ENCODE data around the gene ZBTB17. TPM values are rescaled to one million over a fixed set of nuclear protein-coding genes. Genes with fewer than 3 reads are reported as not detected.
A peak's percentile ranks its signal among the peaks of the same experiment; 100 is the strongest.

Gene ZBTB17
- total and polyA plus RNA-seq, 5 donors from 2014 or later: 13.5 to 93.0 (median 18.1) TPM

DNA sequence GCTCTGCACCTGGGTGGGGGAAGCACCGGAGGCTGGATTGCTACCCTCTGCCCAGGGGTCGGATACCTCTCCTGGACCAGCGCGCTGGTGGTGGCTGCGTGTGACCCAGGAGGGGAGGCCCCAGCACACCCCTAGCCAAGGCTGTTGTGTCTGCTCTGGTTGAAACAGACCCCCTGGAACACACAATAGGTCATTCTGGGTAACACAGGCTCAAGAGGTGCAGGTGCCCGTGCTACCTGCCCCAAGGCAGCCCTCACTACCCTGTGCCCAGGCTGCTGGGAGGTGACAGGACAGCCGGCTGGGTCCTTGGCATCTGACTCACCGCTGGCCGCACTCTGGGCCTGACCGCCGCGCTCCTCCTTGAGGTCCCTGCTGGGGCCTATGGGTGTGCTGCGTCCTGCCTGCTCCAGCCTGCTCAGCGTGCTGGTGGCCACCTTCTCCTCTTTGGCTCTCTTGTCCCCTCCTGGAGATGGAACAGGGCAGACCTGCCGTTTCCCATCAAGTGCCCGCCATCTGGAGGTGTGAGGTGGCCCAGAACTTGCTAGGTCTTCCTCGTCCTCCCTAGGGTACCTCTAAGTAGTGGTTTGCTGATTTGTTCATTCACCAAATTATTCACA is 30.0 kb downstream of the ZBTB17 start:
- H3K27me3 ChIP-seq (ENCODE audit: control insufficient read depth, insufficient read depth, low read length): no peaks in the 10 kb centered on the region
- no peak overlapping the region for H3K4me3 ChIP-seq (ENCODE audit: low read depth, low read length)
- peak overlapping the region in 1 of 3 donors; percentile 74 for H3K27ac Mint-ChIP-seq
- peaks cover 7% of the 10 kb centered on the region for H3K36me3 Mint-ChIP-seq
- H3K4me3 Mint-ChIP-seq: no peak overlapping the region
- H3K9me3 Mint-ChIP-seq: no peaks in the 10 kb centered on the region
- no peak overlapping the region for H3K27ac ChIP-seq (ENCODE audit: insufficient read depth, low read length, poor library complexity, severe bottlenecking)
- peaks cover 10 to 44% (median 24%) of the 10 kb centered on the region in 4 donors for H3K4me1 Mint-ChIP-seq
- ATAC-seq (ENCODE audit: low read depth in 2 of 2) (no peak), DNase-seq (no peak)
- H3K4me1 ChIP-seq (ENCODE audit: control insufficient read depth, insufficient read depth, low read length, poor library complexity, severe bottlenecking): peaks cover 36% of the 10 kb centered on the region
- H3K27me3 Mint-ChIP-seq: no peaks in the 10 kb centered on the region
- H3K36me3 ChIP-seq (ENCODE audit: control insufficient read depth, insufficient read depth, low read length): peaks cover 59% of the 10 kb centered on the region
- no peaks in the 10 kb centered on the region for H3K9me3 ChIP-seq (ENCODE audit: control insufficient read depth in 2 of 2, low read length in 2 of 2)

DNA sequence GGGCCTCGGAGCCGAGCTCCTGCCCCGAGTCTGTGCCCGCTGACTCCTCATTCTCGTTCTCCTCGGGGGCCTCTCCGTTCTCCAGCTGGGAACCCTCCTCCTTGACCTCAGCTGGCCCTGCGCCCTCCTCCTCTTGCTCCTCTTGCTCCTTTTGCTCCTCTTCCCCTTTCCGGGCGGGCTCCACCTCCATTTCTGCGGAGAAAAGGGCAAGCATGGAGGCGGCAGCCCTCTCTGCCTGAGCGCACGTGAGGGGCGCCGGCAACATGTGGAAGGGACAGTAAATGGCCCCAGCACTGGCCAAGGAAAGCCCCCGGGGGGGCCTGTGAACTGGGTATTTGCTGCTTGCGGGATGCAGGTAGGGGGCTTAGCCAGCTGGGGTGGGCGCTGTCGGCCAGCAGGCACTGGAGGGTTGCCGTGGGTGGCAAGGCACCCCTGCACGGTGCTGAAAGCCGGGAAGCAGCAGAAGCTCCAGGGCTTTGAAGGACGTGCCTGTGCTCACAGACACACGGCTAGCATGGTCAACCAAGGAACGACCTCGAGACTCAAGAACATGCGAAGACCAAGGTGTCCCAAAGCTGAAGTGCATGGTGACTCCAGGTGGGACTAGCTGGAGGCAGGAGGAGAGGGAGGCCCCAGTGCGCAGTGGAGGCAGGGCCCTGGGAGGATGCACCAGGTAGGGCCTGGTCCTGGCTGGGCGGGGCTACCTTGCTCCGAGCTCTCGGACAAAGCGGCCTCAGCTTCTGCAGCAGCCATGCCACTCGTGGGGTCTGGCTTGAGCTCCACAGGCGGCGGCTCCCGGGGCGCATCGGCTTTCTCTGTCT is 30.7 kb downstream of the ZBTB17 start:
- no peak overlapping the region for H3K27ac Mint-ChIP-seq

DNA sequence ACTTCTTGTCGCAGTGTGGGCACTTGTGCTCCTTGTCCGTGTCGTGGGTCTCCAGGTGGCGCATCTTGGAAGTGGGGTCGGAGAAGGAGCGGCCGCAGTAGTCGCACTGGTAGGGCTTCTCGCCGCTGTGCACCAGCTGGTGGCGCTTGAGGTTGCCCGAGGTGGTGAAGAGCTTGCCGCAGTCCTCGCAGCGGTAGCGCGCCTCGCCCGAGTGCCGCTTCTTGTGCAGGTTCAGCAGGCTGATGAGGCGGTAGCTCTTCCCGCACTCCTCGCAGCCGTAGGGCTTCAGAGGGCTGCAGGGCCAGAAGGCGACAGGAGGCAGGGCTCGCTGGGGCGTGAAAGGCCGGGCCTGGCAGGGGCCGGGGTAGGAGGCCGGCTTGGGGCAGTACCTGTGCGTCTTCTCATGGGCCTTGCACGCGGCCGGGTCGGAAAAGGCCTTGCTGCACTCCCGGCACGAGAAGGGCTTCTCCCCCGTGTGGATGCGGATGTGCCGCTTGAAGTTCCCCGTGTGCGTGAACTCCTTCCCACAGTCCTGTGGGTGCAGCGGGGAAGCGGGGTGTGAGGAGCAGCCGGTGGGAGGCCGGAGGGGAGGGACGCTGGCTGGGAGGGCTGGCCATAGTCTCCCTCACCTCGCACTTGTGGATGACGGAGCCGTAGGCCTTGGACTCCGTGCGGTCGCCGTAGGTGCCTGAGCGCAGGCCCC is 31.4 kb downstream of the ZBTB17 start:
- Mint-ChIP-seq H3K4me3 (no peak overlapping the region), H3K27me3 (no peaks in the 10 kb centered on the region), H3K4me1 (peaks cover 7 to 29% (median 16%) of the 10 kb centered on the region in 4 donors), H3K36me3 (peaks cover 15% of the 10 kb centered on the region), H3K27ac (no peak overlapping the region), H3K9me3 (no peaks in the 10 kb centered on the region)
- DNase-seq (no peak), ATAC-seq (ENCODE audit: low read depth in 2 of 2) (no peak)
- H3K9me3 ChIP-seq (ENCODE audit: control insufficient read depth in 2 of 2, low read length in 2 of 2): no peaks in the 10 kb centered on the region
- no peak overlapping the region for H3K27ac ChIP-seq (ENCODE audit: insufficient read depth, low read length, poor library complexity, severe bottlenecking)
- H3K27me3 ChIP-seq (ENCODE audit: control insufficient read depth, insufficient read depth, low read length): no peaks in the 10 kb centered on the region
- peaks cover 69% of the 10 kb centered on the region for H3K36me3 ChIP-seq (ENCODE audit: control insufficient read depth, insufficient read depth, low read length)
- no peak overlapping the region for H3K4me3 ChIP-seq (ENCODE audit: low read depth, low read length)
- peaks cover 21% of the 10 kb centered on the region for H3K4me1 ChIP-seq (ENCODE audit: control insufficient read depth, insufficient read depth, low read length, poor library complexity, severe bottlenecking)

More for the DNA sequence above, 30.7 kb downstream of the ZBTB17 start:
- no peak overlapping the region for H3K4me3 ChIP-seq (ENCODE audit: low read depth, low read length)
- H3K9me3 ChIP-seq (ENCODE audit: control insufficient read depth in 2 of 2, low read length in 2 of 2): no peaks in the 10 kb centered on the region
- H3K27me3 ChIP-seq (ENCODE audit: control insufficient read depth, insufficient read depth, low read length): no peaks in the 10 kb centered on the region
- Mint-ChIP-seq H3K9me3 (no peaks in the 10 kb centered on the region), H3K4me3 (no peak overlapping the region), H3K27me3 (no peaks in the 10 kb centered on the region), H3K36me3 (peaks cover 9% of the 10 kb centered on the region), H3K4me1 (peaks cover 7 to 36% (median 19%) of the 10 kb centered on the region in 4 donors)
- H3K27ac ChIP-seq (ENCODE audit: insufficient read depth, low read length, poor library complexity, severe bottlenecking): no peak overlapping the region
- DNase-seq: no peak
- no peak for ATAC-seq (ENCODE audit: low read depth in 2 of 2)
- peaks cover 65% of the 10 kb centered on the region for H3K36me3 ChIP-seq (ENCODE audit: control insufficient read depth, insufficient read depth, low read length)
- peaks cover 29% of the 10 kb centered on the region for H3K4me1 ChIP-seq (ENCODE audit: control insufficient read depth, insufficient read depth, low read length, poor library complexity, severe bottlenecking)

DNA sequence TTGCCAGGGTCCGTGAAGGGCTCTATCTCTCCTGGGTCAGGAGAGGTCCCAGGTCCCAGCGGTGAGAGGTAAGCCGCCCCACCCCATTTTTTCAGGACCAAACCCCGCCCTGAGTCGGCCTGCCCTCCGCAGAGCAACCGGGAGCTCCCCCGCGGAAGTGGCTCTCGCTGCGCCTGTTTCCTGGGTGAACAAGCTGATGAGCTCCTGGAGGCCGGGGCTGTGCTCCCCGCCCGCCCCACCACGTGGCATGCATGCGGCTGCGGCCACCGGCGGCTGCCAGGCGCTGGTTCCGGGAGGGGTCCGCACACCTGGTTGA is 32.0 kb downstream of the ZBTB17 start:
- Histone ChIP-seq H3K36me3 (ENCODE audit: control insufficient read depth, insufficient read depth, low read length) (peaks cover 74% of the 10 kb centered on the region), H3K4me1 (ENCODE audit: control insufficient read depth, insufficient read depth, low read length, poor library complexity, severe bottlenecking) (peaks cover 16% of the 10 kb centered on the region), H3K9me3 (ENCODE audit: control insufficient read depth in 2 of 2, low read length in 2 of 2) (no peaks in the 10 kb centered on the region), H3K4me3 (ENCODE audit: low read depth, low read length) (no peak overlapping the region), H3K27me3 (ENCODE audit: control insufficient read depth, insufficient read depth, low read length) (no peaks in the 10 kb centered on the region), H3K27ac (ENCODE audit: insufficient read depth, low read length, poor library complexity, severe bottlenecking) (no peak overlapping the region)
- no peak overlapping the region for H3K4me3 Mint-ChIP-seq
- H3K4me1 Mint-ChIP-seq: peaks cover 5 to 24% (median 11%) of the 10 kb centered on the region in 4 donors
- no peaks in the 10 kb centered on the region for H3K9me3 Mint-ChIP-seq
- DNase-seq (no peak), ATAC-seq (ENCODE audit: low read depth in 2 of 2) (no peak)
- no peak overlapping the region for H3K27ac Mint-ChIP-seq
- no peaks in the 10 kb centered on the region for H3K27me3 Mint-ChIP-seq
- peaks cover 19% of the 10 kb centered on the region for H3K36me3 Mint-ChIP-seq

DNA sequence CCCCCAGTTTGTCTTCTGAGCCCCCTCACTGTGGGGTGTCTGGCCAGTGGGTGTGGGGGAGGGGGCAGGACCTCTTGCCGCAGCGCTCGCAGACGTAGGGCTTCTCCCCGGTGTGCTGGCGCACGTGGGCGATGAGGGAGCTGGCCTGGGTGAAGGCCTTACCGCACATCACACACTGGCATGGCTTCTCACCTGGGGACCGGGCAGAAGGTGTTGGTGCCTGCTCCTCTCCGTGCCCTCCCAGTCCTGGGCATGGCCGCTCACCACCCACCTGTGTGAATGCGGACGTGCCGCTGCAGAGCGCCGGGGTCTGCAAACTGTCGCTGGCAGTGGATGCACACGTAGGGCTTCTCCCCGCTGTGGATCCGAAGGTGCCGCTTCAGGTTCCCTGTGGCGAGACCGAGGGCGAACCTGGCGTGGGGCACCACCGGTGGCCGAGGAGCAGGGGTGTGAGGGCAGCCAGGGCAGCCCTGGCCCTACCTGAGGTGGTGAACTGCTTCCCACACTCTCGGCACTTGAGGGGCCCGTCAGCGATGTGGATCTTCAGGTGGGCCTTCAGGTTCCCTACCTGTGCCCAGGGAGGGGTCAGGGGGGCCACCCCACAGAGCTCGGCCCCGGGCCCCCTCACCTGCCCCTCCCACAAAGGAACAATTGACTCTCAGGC is 32.4 kb downstream of the ZBTB17 start:
- H3K27me3 ChIP-seq (ENCODE audit: control insufficient read depth, insufficient read depth, low read length): no peaks in the 10 kb centered on the region
- Mint-ChIP-seq H3K36me3 (peaks cover 19% of the 10 kb centered on the region), H3K4me1 (peaks cover 0 to 19% (median 6%) of the 10 kb centered on the region in 4 donors), H3K27ac (no peak overlapping the region), H3K4me3 (no peak overlapping the region), H3K9me3 (no peaks in the 10 kb centered on the region), H3K27me3 (no peaks in the 10 kb centered on the region)
- peaks cover 78% of the 10 kb centered on the region for H3K36me3 ChIP-seq (ENCODE audit: control insufficient read depth, insufficient read depth, low read length)
- DNase-seq (no peak), ATAC-seq (ENCODE audit: low read depth in 2 of 2) (no peak)
- H3K4me1 ChIP-seq (ENCODE audit: control insufficient read depth, insufficient read depth, low read length, poor library complexity, severe bottlenecking): peaks cover 11% of the 10 kb centered on the region
- no peaks in the 10 kb centered on the region for H3K9me3 ChIP-seq (ENCODE audit: control insufficient read depth in 2 of 2, low read length in 2 of 2)
- no peak overlapping the region for H3K4me3 ChIP-seq (ENCODE audit: low read depth, low read length)
- H3K27ac ChIP-seq (ENCODE audit: insufficient read depth, low read length, poor library complexity, severe bottlenecking): no peak overlapping the region

DNA sequence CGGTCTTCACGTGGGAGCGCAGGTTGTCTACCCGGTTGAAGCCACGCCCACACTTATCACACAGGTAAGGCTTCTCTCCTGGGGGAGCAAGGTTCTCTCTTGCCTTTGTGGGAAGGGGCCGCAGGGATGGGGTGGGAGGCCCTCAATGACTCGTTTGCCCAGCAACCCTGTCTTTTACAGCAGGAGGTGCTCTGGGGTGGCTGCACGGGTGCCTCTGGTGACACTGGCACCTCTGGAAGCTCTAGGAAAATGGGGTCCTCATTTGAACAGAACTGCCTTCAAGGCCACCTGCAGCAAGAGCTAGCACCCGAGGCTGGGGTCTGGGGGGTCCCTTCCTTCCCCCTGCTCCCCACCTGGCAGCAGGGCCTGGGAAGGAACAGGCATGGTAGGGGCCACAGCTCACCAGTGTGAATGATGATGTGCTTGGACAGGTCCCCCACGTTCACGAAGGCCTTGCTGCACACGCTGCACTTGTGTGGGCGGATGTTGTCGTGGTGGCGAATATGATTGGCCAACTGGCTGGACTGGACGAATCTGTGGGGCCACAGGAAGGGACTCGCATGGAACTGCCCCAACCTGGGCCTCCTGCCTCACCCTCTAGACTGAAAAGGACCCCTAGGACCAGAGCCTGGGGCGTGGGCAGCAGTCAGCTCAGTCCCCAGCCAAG is 33.1 kb downstream of the ZBTB17 start:
- Mint-ChIP-seq H3K27ac (peak overlapping the region in 2 of 3 donors; percentile 20 to 75), H3K36me3 (peaks cover 19% of the 10 kb centered on the region)
- DNase-seq: no peak

More for the DNA sequence above, 33.1 kb downstream of the ZBTB17 start:
- Histone ChIP-seq H3K27me3 (ENCODE audit: control insufficient read depth, insufficient read depth, low read length) (no peaks in the 10 kb centered on the region), H3K36me3 (ENCODE audit: control insufficient read depth, insufficient read depth, low read length) (peaks cover 83% of the 10 kb centered on the region), H3K9me3 (ENCODE audit: control insufficient read depth in 2 of 2, low read length in 2 of 2) (no peaks in the 10 kb centered on the region), H3K27ac (ENCODE audit: insufficient read depth, low read length, poor library complexity, severe bottlenecking) (no peak overlapping the region), H3K4me1 (ENCODE audit: control insufficient read depth, insufficient read depth, low read length, poor library complexity, severe bottlenecking) (peaks cover 4% of the 10 kb centered on the region), H3K4me3 (ENCODE audit: low read depth, low read length) (no peak overlapping the region)
- ATAC-seq (ENCODE audit: low read depth in 2 of 2): no peak
- H3K4me1 Mint-ChIP-seq: peaks cover 0 to 12% (median 2%) of the 10 kb centered on the region in 4 donors
- no peak overlapping the region for H3K4me3 Mint-ChIP-seq
- H3K9me3 Mint-ChIP-seq: no peaks in the 10 kb centered on the region
- no peaks in the 10 kb centered on the region for H3K27me3 Mint-ChIP-seq
